ENCODE results near the gene DCAF15.

GRCh38 chr19:13968383-13968935 is 16.1 kb downstream of the DCAF15 start:
- TF ChIP-seq CTCF (IDR thresholded peaks at IDR 0.05): no peak
- no peak for TF ChIP-seq POLR2A (IDR thresholded peaks at IDR 0.05)

All from uterus (tissue), 2 donors.